ENCODE measurements around the gene ERBB4.

ERBB4 gene

GRCh38 chr2:212073360-212073759, 465.2 kb downstream of the ERBB4 start:
- no peaks in the 10 kb centered on the region for H3K9me3 ChIP-seq (ENCODE audit: control insufficient read depth in 2 of 2, low read length in 2 of 2)
- H3K4me1 ChIP-seq (ENCODE audit: control insufficient read depth in 2 of 2, insufficient read depth in 2 of 2, low read length in 2 of 2): no peaks in the 10 kb centered on the region
- H3K9ac ChIP-seq (ENCODE audit: low read depth in 1 of 2, low read length in 2 of 2): no peak overlapping the region
- no peak overlapping the region for H3K4me3 ChIP-seq (ENCODE audit: low read length in 2 of 2)
- no peaks in the 10 kb centered on the region for H3K27me3 ChIP-seq (ENCODE audit: control insufficient read depth in 2 of 2, insufficient read depth in 2 of 2, low read length in 2 of 2)
- no peaks in the 10 kb centered on the region for H3K36me3 ChIP-seq (ENCODE audit: control insufficient read depth in 2 of 2, insufficient read depth in 2 of 2, low read length in 2 of 2)
- no peak overlapping the region for H3K27ac ChIP-seq (ENCODE audit: low read depth in 2 of 2, low read length in 2 of 2)

- Histone ChIP-seq H3K27me3 (ENCODE audit: control insufficient read depth in 2 of 2, insufficient read depth in 2 of 2, low read length in 2 of 2) (no peaks in the 10 kb centered on the region), H3K4me3 (ENCODE audit: low read length in 2 of 2) (no peak overlapping the region), H3K4me1 (ENCODE audit: control insufficient read depth in 2 of 2, insufficient read depth in 2 of 2, low read length in 2 of 2) (no peaks in the 10 kb centered on the region), H3K36me3 (ENCODE audit: control insufficient read depth in 2 of 2, insufficient read depth in 2 of 2, low read length in 2 of 2) (no peaks in the 10 kb centered on the region), H3K9me3 (ENCODE audit: control insufficient read depth in 2 of 2, low read length in 2 of 2) (no peaks in the 10 kb centered on the region), H3K27ac (ENCODE audit: low read depth in 2 of 2, low read length in 2 of 2) (no peak overlapping the region), H3K9ac (ENCODE audit: low read depth in 1 of 2, low read length in 2 of 2) (no peak overlapping the region)
Observed at GRCh38 chr2:212066546-212066945, 472.1 kb downstream of the ERBB4 start.

GRCh38 chr2:212064318-212064717, 474.3 kb downstream of the ERBB4 start:
- Histone ChIP-seq H3K36me3 (ENCODE audit: control insufficient read depth in 2 of 2, insufficient read depth in 2 of 2, low read length in 2 of 2) (no peaks in the 10 kb centered on the region), H3K9ac (ENCODE audit: low read depth in 1 of 2, low read length in 2 of 2) (no peak overlapping the region), H3K4me3 (ENCODE audit: low read length in 2 of 2) (no peak overlapping the region), H3K9me3 (ENCODE audit: control insufficient read depth in 2 of 2, low read length in 2 of 2) (no peaks in the 10 kb centered on the region), H3K27ac (ENCODE audit: low read depth in 2 of 2, low read length in 2 of 2) (no peak overlapping the region), H3K27me3 (ENCODE audit: control insufficient read depth in 2 of 2, insufficient read depth in 2 of 2, low read length in 2 of 2) (no peaks in the 10 kb centered on the region), H3K4me1 (ENCODE audit: control insufficient read depth in 2 of 2, insufficient read depth in 2 of 2, low read length in 2 of 2) (no peaks in the 10 kb centered on the region)

- Histone ChIP-seq H3K4me1 (ENCODE audit: control insufficient read depth in 2 of 2, insufficient read depth in 2 of 2, low read length in 2 of 2) (no peaks in the 10 kb centered on the region), H3K27ac (ENCODE audit: low read depth in 2 of 2, low read length in 2 of 2) (no peak overlapping the region), H3K4me3 (ENCODE audit: low read length in 2 of 2) (no peak overlapping the region), H3K9ac (ENCODE audit: low read depth in 1 of 2, low read length in 2 of 2) (no peak overlapping the region), H3K9me3 (ENCODE audit: control insufficient read depth in 2 of 2, low read length in 2 of 2) (no peaks in the 10 kb centered on the region), H3K36me3 (ENCODE audit: control insufficient read depth in 2 of 2, insufficient read depth in 2 of 2, low read length in 2 of 2) (no peaks in the 10 kb centered on the region), H3K27me3 (ENCODE audit: control insufficient read depth in 2 of 2, insufficient read depth in 2 of 2, low read length in 2 of 2) (no peaks in the 10 kb centered on the region)
Observed at GRCh38 chr2:212052412-212053159, 486.0 kb downstream of the ERBB4 start.

GRCh38 chr2:212050871-212051270, 487.7 kb downstream of the ERBB4 start:
- no peaks in the 10 kb centered on the region for H3K36me3 ChIP-seq (ENCODE audit: control insufficient read depth in 2 of 2, insufficient read depth in 2 of 2, low read length in 2 of 2)
- H3K4me3 ChIP-seq (ENCODE audit: low read length in 2 of 2): no peak overlapping the region
- H3K9me3 ChIP-seq (ENCODE audit: control insufficient read depth in 2 of 2, low read length in 2 of 2): no peaks in the 10 kb centered on the region
- H3K27me3 ChIP-seq (ENCODE audit: control insufficient read depth in 2 of 2, insufficient read depth in 2 of 2, low read length in 2 of 2): no peaks in the 10 kb centered on the region
- H3K4me1 ChIP-seq (ENCODE audit: control insufficient read depth in 2 of 2, insufficient read depth in 2 of 2, low read length in 2 of 2): no peaks in the 10 kb centered on the region
- no peak overlapping the region for H3K9ac ChIP-seq (ENCODE audit: low read depth in 1 of 2, low read length in 2 of 2)
- H3K27ac ChIP-seq (ENCODE audit: low read depth in 2 of 2, low read length in 2 of 2): no peak overlapping the region

- H3K4me3 ChIP-seq (ENCODE audit: low read length in 2 of 2): no peak overlapping the region
- no peaks in the 10 kb centered on the region for H3K4me1 ChIP-seq (ENCODE audit: control insufficient read depth in 2 of 2, insufficient read depth in 2 of 2, low read length in 2 of 2)
- no peaks in the 10 kb centered on the region for H3K9me3 ChIP-seq (ENCODE audit: control insufficient read depth in 2 of 2, low read length in 2 of 2)
- H3K27ac ChIP-seq (ENCODE audit: low read depth in 2 of 2, low read length in 2 of 2): no peak overlapping the region
- H3K27me3 ChIP-seq (ENCODE audit: control insufficient read depth in 2 of 2, insufficient read depth in 2 of 2, low read length in 2 of 2): no peaks in the 10 kb centered on the region
- no peak overlapping the region for H3K9ac ChIP-seq (ENCODE audit: low read depth in 1 of 2, low read length in 2 of 2)
- no peaks in the 10 kb centered on the region for H3K36me3 ChIP-seq (ENCODE audit: control insufficient read depth in 2 of 2, insufficient read depth in 2 of 2, low read length in 2 of 2)
Observed at GRCh38 chr2:212042562-212042961, 496.0 kb downstream of the ERBB4 start.

GRCh38 chr2:212037062-212037461, 501.5 kb downstream of the ERBB4 start:
- Histone ChIP-seq H3K27me3 (ENCODE audit: control insufficient read depth in 2 of 2, insufficient read depth in 2 of 2, low read length in 2 of 2) (no peaks in the 10 kb centered on the region), H3K27ac (ENCODE audit: low read depth in 2 of 2, low read length in 2 of 2) (no peak overlapping the region)

GRCh38 chr2:212034841-212035585, 503.6 kb downstream of the ERBB4 start:
- Histone ChIP-seq H3K4me1 (ENCODE audit: control insufficient read depth in 2 of 2, insufficient read depth in 2 of 2, low read length in 2 of 2) (no peaks in the 10 kb centered on the region), H3K27me3 (ENCODE audit: control insufficient read depth in 2 of 2, insufficient read depth in 2 of 2, low read length in 2 of 2) (no peaks in the 10 kb centered on the region), H3K9me3 (ENCODE audit: control insufficient read depth in 2 of 2, low read length in 2 of 2) (no peaks in the 10 kb centered on the region), H3K9ac (ENCODE audit: low read depth in 1 of 2, low read length in 2 of 2) (no peak overlapping the region), H3K36me3 (ENCODE audit: control insufficient read depth in 2 of 2, insufficient read depth in 2 of 2, low read length in 2 of 2) (no peaks in the 10 kb centered on the region), H3K4me3 (ENCODE audit: low read length in 2 of 2) (no peak overlapping the region), H3K27ac (ENCODE audit: low read depth in 2 of 2, low read length in 2 of 2) (no peak overlapping the region)

More at GRCh38 chr2:212037062-212037461, 501.5 kb downstream of the ERBB4 start:
- Histone ChIP-seq H3K4me1 (ENCODE audit: control insufficient read depth in 2 of 2, insufficient read depth in 2 of 2, low read length in 2 of 2) (no peaks in the 10 kb centered on the region), H3K9ac (ENCODE audit: low read depth in 1 of 2, low read length in 2 of 2) (no peak overlapping the region), H3K4me3 (ENCODE audit: low read length in 2 of 2) (no peak overlapping the region), H3K9me3 (ENCODE audit: control insufficient read depth in 2 of 2, low read length in 2 of 2) (no peaks in the 10 kb centered on the region), H3K36me3 (ENCODE audit: control insufficient read depth in 2 of 2, insufficient read depth in 2 of 2, low read length in 2 of 2) (no peaks in the 10 kb centered on the region)

- H3K9ac ChIP-seq (ENCODE audit: low read depth in 1 of 2, low read length in 2 of 2): no peak overlapping the region
- H3K27ac ChIP-seq (ENCODE audit: low read depth in 2 of 2, low read length in 2 of 2): no peak overlapping the region
- H3K9me3 ChIP-seq (ENCODE audit: control insufficient read depth in 2 of 2, low read length in 2 of 2): no peaks in the 10 kb centered on the region
- H3K4me3 ChIP-seq (ENCODE audit: low read length in 2 of 2): no peak overlapping the region
- no peaks in the 10 kb centered on the region for H3K36me3 ChIP-seq (ENCODE audit: control insufficient read depth in 2 of 2, insufficient read depth in 2 of 2, low read length in 2 of 2)
- H3K27me3 ChIP-seq (ENCODE audit: control insufficient read depth in 2 of 2, insufficient read depth in 2 of 2, low read length in 2 of 2): no peaks in the 10 kb centered on the region
- H3K4me1 ChIP-seq (ENCODE audit: control insufficient read depth in 2 of 2, insufficient read depth in 2 of 2, low read length in 2 of 2): no peaks in the 10 kb centered on the region
Observed at GRCh38 chr2:212033888-212034287, 504.7 kb downstream of the ERBB4 start.

GRCh38 chr2:212032536-212033219, 505.9 kb downstream of the ERBB4 start:
- H3K9ac ChIP-seq (ENCODE audit: low read depth in 1 of 2, low read length in 2 of 2): no peak overlapping the region
- no peaks in the 10 kb centered on the region for H3K27me3 ChIP-seq (ENCODE audit: control insufficient read depth in 2 of 2, insufficient read depth in 2 of 2, low read length in 2 of 2)
- no peaks in the 10 kb centered on the region for H3K36me3 ChIP-seq (ENCODE audit: control insufficient read depth in 2 of 2, insufficient read depth in 2 of 2, low read length in 2 of 2)
- H3K27ac ChIP-seq (ENCODE audit: low read depth in 2 of 2, low read length in 2 of 2): no peak overlapping the region
- H3K4me1 ChIP-seq (ENCODE audit: control insufficient read depth in 2 of 2, insufficient read depth in 2 of 2, low read length in 2 of 2): no peaks in the 10 kb centered on the region
- no peak overlapping the region for H3K4me3 ChIP-seq (ENCODE audit: low read length in 2 of 2)
- H3K9me3 ChIP-seq (ENCODE audit: control insufficient read depth in 2 of 2, low read length in 2 of 2): no peaks in the 10 kb centered on the region

All from mucosa of rectum (tissue), 2 donors.